GM12878 (cell line): ENCODE results near the gene ARL5C. TPM values are rescaled to one million over a fixed set of nuclear protein-coding genes. Genes with fewer than 3 reads are reported as not detected.

ENCODE experiments used
- ATAC-seq: fragments of 200-7000 bp; cut with Tn5 transposase; 3 replicates; pipeline ENCODE4 v1.9.1; 2020; ENCODE audit warnings: mild to moderate bottlenecking, moderate library complexity
- BruUV-seq: library from RNA; stranded (reverse); fragments of 400-500 nt; replicated peaks from 2 replicates; lab custom pipeline; 2021; lab: Mats Ljungman, UMichigan
- CTCF ChIA-PET: fragments of 300-600 bp; sonication (Branson Sonifier 250); formaldehyde crosslinking; extraction: SDS; loops from one replicate; lab custom pipeline; 2021; ENCODE audit warnings: inconsistent platforms; lab: Yijun Ruan, JAX
- POLR2A ChIA-PET: fragments of 350-600 bp; formaldehyde crosslinking; extraction: SDS; loops from one replicate; lab custom pipeline; 2021; ENCODE audit warnings: inconsistent platforms; lab: Charles Lee
- RAD21 ChIA-PET: fragments of 300-600 bp; sonication (Branson Sonifier 250); formaldehyde crosslinking; loops from one replicate; lab custom pipeline; 2023; ENCODE audit warnings: antibody characterized with exemption; ENCODE audit not compliant: unreplicated experiment; lab: Charles Lee
- SMC1A ChIA-PET: fragments of 300-600 bp; sonication (Branson Sonifier 250); formaldehyde crosslinking; loops from one replicate; lab custom pipeline; 2023; ENCODE audit not compliant: unreplicated experiment, uncharacterized antibody; lab: Charles Lee
- DNase-seq: peaks from one replicate; pipeline ENCODE4 v3.0.0-alpha.2; 2011; ENCODE audit warnings: low read depth, low spot score
- FAIRE-seq: peaks from 3 replicates; lab custom pipeline; 2011; peaks lifted over from hg19 to GRCh38; lab: Jason Lieb, UNC
- H2AFZ ChIP-seq: 2 replicates; pipeline ENCODE4 v1.6.0; 2011; ENCODE audit warnings: low read depth, low read length, control low read depth; ENCODE audit not compliant: control insufficient read depth
- H3K27ac ChIP-seq: 2 replicates; pipeline ENCODE4 v1.5.1; 2011; ENCODE audit warnings: control low read depth; ENCODE audit not compliant: control insufficient read depth, insufficient read depth
- H3K27me3 ChIP-seq, 2 experiments: replicated peaks in 1 of 2; 2 replicates each; pipeline versions ENCODE4 v1.6.0 to v1.6.1; 2011; ENCODE audit warnings: low read length in 1 of 2; ENCODE audit not compliant: control insufficient read depth in 2 of 2, insufficient read depth in 2 of 2
- H3K36me3 ChIP-seq, 2 experiments: 2 replicates each; pipeline ENCODE4 v1.5.1; 2011; ENCODE audit warnings: low read length in 1 of 2; ENCODE audit not compliant: control insufficient read depth in 2 of 2, insufficient read depth in 2 of 2
- H3K4me1 ChIP-seq: 2 replicates; pipeline ENCODE4 v1.6.1; 2011; ENCODE audit warnings: mild to moderate bottlenecking, low read length, moderate library complexity, mixed read lengths; ENCODE audit not compliant: control insufficient read depth, insufficient read depth
- H3K4me2 ChIP-seq: 2 replicates; pipeline ENCODE4 v1.6.0; 2011; ENCODE audit warnings: control low read depth; ENCODE audit not compliant: control insufficient read depth, insufficient read depth
- H3K4me3 ChIP-seq: fragments of 200-600 bp; sonication (generic); 2 replicates; pipeline ENCODE4 v1.5.1; 2016
- H3K79me2 ChIP-seq: 2 replicates; pipeline ENCODE4 v1.6.0; 2011; ENCODE audit warnings: low read length; ENCODE audit not compliant: control insufficient read depth, insufficient read depth
- H3K9ac ChIP-seq: 2 replicates; pipeline ENCODE4 v1.8.0; 2011; ENCODE audit warnings: low read length, control low read depth, mixed read lengths; ENCODE audit not compliant: control insufficient read depth, insufficient read depth
- H3K9me3 ChIP-seq: replicated peaks from 3 replicates; pipeline ENCODE4 v1.5.1; 2011; ENCODE audit warnings: mild to moderate bottlenecking, low read length; ENCODE audit not compliant: control insufficient read depth, insufficient read depth
- H4K20me1 ChIP-seq: 2 replicates; pipeline ENCODE4 v1.6.0; 2011; ENCODE audit not compliant: control insufficient read depth, insufficient read depth
- CTCF ChIP-seq, 3 experiments: IDR thresholded peaks in 2 of 3; conservative IDR thresholded peaks in 1 of 3; 2 replicates each; pipeline ENCODE4 v1.5.1; 2011; ENCODE audit warnings: low read depth in 3 of 3, low read length in 3 of 3, mild to moderate bottlenecking in 3 of 3, control low read depth in 2 of 3, moderate library complexity in 2 of 3, inconsistent platforms in 1 of 3, mixed read lengths in 1 of 3; ENCODE audit not compliant: control insufficient read depth in 2 of 3, insufficient read depth in 1 of 3; ENCODE audit errors: extremely low read depth in 1 of 3
- ELK1 ChIP-seq: IDR thresholded peaks from 2 replicates; pipeline ENCODE4 v1.6.1; 2012; ENCODE audit warnings: low read depth, low read length, improper control_type of control experiment
- WGBS: methylation state at CpG from one replicate; pipeline ENCODE4 v1.1.6; 2016; ENCODE audit warnings: low lambda C conversion rate; ENCODE audit not compliant: insufficient replicate concordance, insufficient coverage; ENCODE audit errors: missing lambda C conversion rate; 5-methylcytosine and 5-hydroxymethylcytosine counted together
- in situ Hi-C: fragments of 300-500 bp; cut with MboI; formaldehyde crosslinking; loops from 9 replicates; pipeline ENCODE4 v1.14.3; 2018; ENCODE audit warnings: mixed read lengths
- intact Hi-C: fragments of 100-400 bp; cut with micrococcal nuclease; formaldehyde crosslinking; loops from one replicate; pipeline ENCODE4 v1.14.2; 2022; ENCODE audit not compliant: unreplicated experiment
- polyA plus RNA-seq, 11 experiments: library from polyadenylated mRNA; depleted of rRNA in 4 of 11; unstranded in 6 of 11; stranded (reverse) in 5 of 11; fragments of >200 nt; fragmentation: Nextera tagmentation in 4 of 11; fragmentation: Illumina TruSeq in 1 of 11; extraction: Ambion mirVana in 4 of 11; extraction: Trizol in 1 of 11; gene quantifications; 1 replicate in 1 of 11; 2 replicates in 10 of 11; pipeline versions ENCODE4 v1.2.1 to v1.2.3, GENCODE V29; 2011 to 2016; ENCODE audit warnings: inconsistent platforms in 2 of 11, missing spikeins in 2 of 11, low read depth in 1 of 11
- total RNA-seq, 4 experiments: library from RNA; depleted of rRNA in 3 of 4; stranded (reverse); fragments of >200 nt in 3 of 4; fragmentation: Illumina TruSeq in 1 of 4; extraction: Trizol in 1 of 4; gene quantifications; 2 replicates each; pipeline versions ENCODE4 v1.2.1 to v1.2.3, GENCODE V29; 2013 to 2021

Gene ARL5C
- total and polyA plus RNA-seq, 10 of the 15 experiments (the other 5 are each of a cell fraction or from before 2014, with no cell fraction given), result not detected

- Histone ChIP-seq H3K9ac (peak overlapping the region; percentile 70), H3K79me2 (no peaks in the 10 kb centered on the region), H4K20me1 (no peaks in the 10 kb centered on the region), H3K27me3 (peaks cover 0 to 2% of the 10 kb centered on the region in 2 experiments; a peak in 2 of 4 replicates), H3K4me2 (peak overlapping the region; percentile 100), H3K4me1 (peaks cover 9% of the 10 kb centered on the region), H3K9me3 (no peaks in the 10 kb centered on the region), H3K4me3 (peak overlapping the region; percentile 71), H3K36me3 (no peaks in the 10 kb centered on the region), H3K27ac (no peak overlapping the region), H2AFZ (peak overlapping the region; percentile 99)
- DNase-seq (no peak), ATAC-seq (peak; percentile 16; the same call in 2 of the 3 replicates), FAIRE-seq (no peak)
- BruUV-seq, result no TSS peak
- ChIA-PET POLR2A (interaction anchor here (0.5 to 1.3 kb wide), 7 partner anchors 8 to 311 kb away, joined by 3 to 10 read pairs (median 4); no protein-coding TSS in a partner anchor), CTCF (interaction anchor here (0.6 to 5.0 kb wide), 53 partner anchors 9 to 607 kb away, joined by 3 to 128 read pairs (median 5); partner anchors contain the start of genes CACNB1, LASP1, PLXDC1 and RPL19), RAD21 (interaction anchor here (0.7 to 4.0 kb wide), 16 partner anchors 8 to 294 kb away, joined by 3 to 40 read pairs (median 5); partner anchors contain the start of genes PLXDC1 and RPL19), SMC1A (interaction anchor here (0.7 to 7.6 kb wide), 14 partner anchors 9 to 294 kb away, joined by 3 to 47 read pairs (median 3); partner anchors contain the start of gene PLXDC1)
- in situ Hi-C loops, result no loop called here
- TF ChIP-seq ELK1 (no peak), CTCF (IDR thresholded peaks at IDR 0.05 in 2 of 3, conservative IDR thresholded peaks at IDR 0.05 in 1 of 3; ENCODE audit: control insufficient read depth in 2 of 3, extremely low read depth in 1 of 3, insufficient read depth in 1 of 3, low read depth in 3 of 3, low read length in 3 of 3) (0 out of 6 replicates have a peak, but pooled peaks of 1 of the 3 experiments have one; percentile 0)
- intact Hi-C loops, result no loop called here
- 10% methylated on average over 50 of the region's 51 CpGs for WGBS
These were observed 652 bp downstream of the ARL5C start for GRCh38 chr17:39165178-39165840.
